HG02759 (cell line): ENCODE measurements around the gene TSNAXIP1.
A peak's percentile ranks its signal among the peaks of the same experiment; 100 is the strongest.

Source experiments
- ATAC-seq: cut with Tn5 transposase; IDR thresholded peaks from one replicate; pipeline ENCODE4 v1.9.1; 2021; ENCODE audit warnings: mild to moderate bottlenecking, moderate library complexity; ENCODE audit not compliant: unreplicated experiment

The TSNAXIP1 gene

DNA sequence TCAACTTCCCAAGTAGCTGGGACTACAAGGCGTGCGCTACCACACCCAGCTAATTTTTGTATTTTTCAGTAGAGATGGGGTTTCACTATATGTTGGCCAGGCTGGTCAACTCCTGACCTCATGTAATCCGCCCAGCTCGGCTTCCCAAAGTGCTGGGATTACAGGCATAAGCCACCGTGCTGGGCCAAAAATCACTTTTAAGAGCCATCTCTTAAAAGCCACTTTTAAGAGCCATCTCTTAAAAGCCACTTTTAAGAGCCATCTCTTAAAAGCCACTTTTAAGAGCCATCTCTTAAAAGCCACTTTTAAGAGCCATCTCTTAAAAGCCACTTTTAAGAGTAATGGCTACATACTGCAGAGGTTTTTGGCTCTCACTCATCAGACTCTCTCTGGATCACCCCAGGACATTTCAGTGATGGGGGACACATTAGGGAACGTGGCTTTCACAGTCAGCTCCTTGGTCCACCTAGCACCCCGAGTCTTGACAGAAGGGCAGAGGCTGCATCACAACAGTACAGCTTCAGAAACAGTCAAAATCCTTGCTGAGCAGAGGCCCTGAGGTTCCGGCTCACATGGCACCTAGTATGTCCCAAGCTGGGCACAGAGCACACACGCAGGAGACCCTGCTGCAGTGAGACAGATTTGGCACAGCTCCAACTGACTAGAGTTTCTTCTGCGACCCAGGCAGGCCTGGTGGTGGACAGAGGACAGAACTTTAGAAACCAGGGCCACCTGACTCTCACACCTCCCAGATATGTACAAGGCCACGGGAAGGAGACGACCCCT lies 23.9 kb upstream of the TSNAXIP1 start:
- ATAC-seq, result no peak

DNA sequence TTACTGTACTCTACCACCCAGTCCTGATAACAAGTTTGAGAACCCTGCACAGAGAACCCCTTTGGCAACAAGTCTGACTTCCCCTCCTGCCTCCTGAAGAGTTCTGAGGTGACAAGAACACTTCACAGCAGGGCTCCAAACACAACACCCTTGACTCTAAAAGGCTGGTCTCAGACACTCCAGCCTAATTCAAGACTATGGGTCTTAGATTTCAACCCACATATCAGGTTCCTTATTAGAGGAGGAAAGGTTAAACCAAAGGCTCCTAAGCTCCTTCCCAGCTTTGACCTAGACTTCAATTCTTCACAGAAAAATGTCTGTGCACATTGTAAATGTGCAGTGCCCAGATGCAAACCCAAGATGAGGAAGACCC lies 23.4 kb upstream of the TSNAXIP1 start:
- ATAC-seq, result no peak

DNA sequence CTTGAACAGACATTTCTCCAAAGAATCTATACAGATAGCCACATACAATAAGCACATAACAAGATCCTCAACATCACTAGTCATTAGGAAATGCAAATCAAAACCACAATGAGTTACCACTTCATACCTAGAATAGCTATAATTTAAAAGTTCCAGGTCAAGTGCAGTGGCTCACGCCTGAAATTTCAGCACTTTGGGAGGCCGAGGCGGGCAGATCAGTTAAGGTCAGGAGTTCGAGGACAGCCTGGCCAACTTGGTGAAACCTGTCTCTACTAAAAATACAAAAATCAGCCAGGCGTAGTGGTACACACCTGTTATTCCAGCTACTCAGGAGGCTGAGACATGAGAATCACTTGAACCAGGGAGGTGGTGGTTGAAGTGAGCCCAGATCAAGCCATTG lies 20.2 kb upstream of the TSNAXIP1 start:
- no peak for ATAC-seq

DNA sequence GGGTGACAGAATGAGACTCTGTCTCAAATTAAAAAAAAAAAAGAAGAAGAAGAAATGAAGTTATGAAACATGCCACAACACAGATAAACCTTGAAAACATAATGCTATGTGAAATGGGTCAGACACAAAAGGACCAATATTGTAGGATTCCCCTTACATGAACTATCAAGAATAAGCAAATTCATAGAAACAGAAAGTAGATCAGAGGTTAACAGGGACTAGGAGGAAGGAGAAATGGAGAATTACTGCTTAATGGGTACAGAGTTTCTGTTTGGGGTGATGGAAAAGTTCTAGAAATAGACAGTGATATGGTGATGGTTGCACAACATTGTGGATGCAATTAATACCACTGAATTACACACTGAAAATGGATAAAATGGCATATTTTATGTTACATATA lies 16.6 kb upstream of the TSNAXIP1 start:
- ATAC-seq, result no peak

DNA sequence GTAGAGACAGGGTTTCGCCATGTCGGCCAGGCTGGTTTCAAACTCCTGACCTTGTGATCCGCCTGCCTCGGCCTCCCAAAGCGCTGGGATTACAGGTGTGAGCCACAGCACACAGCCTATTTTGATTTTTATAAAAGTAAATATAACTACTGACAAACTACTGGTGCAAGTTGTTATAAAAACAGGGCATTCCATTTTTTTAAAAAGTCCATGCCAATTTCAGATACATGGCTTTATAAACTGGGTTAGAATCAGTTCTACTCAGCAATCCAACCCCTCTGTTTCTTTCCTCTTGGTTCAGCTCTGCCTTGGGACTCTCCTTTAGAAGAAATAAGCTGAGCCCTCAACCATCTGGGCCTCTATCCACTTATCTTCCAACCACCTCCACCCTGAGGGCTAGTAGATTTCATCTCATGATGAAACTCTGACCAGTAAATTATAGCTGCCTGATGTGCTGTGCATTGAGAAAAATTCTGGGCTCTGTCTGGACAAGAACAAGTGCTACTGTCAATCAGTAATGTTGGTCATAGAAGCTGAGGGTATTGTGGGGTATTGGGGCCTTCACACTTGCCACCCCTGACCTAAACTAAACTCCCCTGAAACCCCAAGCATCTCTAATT lies 10.5 kb upstream of the TSNAXIP1 start:
- no peak for ATAC-seq

DNA sequence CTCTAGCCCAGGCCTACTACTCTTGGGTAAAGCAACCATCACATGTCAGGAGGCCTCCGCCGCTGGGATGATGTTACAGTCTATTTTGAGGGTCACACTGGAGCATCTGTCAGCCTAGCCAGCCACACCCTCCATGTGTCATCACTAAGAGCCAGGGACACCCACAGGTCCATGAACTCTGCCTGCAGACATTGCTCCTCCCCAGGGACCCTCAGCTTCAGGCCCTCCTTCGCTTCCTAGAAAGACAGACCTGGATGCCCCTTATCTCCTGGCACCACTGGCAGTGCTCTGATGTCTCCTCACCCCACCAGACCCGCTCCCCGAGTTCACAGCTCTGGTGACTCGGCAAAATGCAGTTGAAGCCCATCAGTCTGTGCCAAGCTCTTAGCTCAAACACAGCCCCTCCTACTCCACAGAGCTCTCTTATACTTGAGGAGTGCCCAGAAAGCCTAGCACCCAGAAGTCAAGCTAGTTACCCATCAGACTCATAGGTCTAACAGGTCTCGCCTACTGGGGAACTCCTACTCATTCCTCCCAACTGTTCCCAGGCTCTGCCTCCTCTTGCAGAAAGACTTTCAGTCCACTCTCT lies 6.3 kb upstream of the TSNAXIP1 start:
- ATAC-seq, result no peak

DNA sequence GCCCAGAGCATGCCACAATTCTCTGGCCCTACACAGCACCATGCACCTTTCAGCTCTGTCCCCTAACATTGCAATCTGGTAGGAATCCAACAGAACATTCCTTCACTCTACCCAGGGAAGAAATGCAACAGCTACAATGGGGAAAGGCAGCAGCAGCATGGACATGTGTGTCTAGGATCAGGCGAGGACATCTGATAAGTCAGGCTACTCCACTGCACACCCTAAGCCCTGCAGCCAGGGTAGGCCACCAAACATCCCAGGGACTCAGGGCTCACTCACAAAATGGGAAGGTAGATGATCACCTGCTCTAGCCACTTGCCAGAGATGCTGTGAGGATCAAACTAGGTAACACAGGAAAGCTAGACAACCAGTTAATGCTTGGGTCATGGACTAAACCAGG lies 5.4 kb upstream of the TSNAXIP1 start:
- no peak for ATAC-seq

DNA sequence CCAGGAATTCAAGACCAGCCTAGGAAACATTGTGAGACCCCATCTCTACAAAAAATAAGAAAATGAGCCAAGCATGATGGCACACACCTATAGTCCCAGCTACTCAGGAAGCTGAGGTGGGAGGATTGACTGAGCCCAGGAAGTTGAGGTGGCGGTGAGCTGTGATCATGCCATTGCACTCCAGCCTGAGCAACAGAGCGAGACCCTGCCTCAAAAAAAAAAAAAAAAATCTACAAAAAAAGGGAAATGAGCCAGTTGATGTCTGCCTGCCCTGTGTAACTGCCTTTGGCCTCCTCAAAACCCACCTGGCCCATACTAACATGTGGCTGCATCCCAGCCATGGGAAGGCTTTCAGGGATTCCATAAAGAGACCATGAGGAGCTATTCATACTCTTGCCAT lies 4.8 kb upstream of the TSNAXIP1 start:
- ATAC-seq, result no peak

DNA sequence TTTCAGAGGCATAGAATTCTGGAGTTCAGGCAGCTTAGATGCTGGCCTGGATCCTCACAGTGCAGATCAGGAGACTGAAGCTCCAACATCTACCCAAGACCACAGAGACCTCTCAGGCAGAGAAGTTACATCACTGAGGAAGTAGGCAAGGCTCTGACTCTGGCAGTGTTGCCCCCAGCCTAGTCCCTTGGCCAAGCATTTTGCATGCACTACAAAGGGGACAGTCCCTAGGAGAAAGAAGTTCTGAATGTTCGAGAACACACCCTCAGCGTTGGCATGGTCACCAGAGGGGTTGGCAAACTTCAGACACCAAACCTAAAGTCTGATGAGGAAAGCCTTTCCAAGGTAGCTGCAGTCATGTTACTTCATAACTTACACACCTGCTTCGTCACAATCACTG lies 2.8 kb upstream of the TSNAXIP1 start:
- ATAC-seq, result no peak

DNA sequence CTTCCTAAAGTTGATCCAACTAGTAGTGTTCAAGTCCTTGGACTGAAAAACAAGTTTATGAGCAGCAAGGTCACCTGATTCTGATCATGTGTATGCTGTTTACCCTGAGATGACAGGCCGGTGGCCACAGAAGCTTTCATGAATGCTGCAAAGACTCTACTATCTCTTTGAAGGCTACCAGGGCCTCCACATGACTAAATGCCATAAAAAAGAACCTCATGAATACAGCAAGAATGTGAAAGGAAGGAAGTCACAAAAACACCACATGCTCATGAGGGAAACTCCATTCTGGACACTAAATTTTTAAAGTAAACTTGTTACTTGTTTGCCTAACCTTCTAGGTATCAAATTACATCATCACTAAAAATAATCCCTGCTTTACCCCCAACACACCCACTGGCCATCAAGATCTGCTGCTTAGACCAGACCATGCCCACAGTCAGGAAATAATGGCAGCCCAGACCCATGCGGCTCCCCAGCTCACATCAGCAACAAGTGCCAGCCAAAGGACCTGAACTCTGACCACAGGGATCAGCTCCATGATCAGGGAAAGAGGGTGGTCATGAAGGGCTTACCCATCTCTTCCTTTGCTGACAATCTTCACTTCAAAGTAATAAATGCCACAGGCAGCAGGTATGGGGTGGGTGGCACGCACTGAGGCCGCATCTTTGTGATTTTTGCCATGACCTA lies 1.7 kb upstream of the TSNAXIP1 start:
- ATAC-seq, result no peak

DNA sequence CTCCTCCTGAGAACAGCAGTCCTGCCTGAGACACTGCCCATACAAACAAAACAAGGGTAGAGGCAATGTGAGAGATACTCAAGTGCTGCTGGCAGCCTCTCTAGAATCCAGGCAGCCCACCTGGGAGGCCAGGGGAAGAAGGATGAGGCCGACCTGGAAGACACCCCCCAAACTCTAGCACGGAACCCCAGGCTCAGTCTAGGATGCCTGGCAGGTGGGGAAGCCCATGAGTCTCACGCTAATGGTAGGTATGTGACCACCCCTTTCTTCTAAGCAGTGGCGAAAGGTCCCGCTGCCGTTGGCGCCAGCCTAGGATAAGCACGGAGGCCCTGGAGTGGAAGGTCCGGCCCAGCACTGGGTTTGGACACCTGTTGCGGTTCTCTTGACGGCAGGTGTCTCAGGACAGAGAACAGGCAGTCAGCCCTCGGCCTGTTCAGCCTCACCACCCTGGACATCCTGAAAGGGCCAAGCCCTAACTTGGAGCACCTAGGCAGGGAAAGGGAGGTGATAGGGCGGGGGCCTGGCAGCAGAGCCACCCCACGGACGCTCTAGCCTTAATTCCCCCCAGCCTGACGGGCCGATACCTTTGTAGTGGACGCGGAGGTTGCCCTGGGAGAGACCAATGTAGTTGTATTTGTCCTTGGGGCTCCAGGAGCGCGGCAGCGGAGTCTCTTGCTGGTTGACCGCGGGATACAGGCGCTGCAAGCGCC lies 816 bp upstream of the TSNAXIP1 start:
- ATAC-seq, result peak; percentile 0

DNA sequence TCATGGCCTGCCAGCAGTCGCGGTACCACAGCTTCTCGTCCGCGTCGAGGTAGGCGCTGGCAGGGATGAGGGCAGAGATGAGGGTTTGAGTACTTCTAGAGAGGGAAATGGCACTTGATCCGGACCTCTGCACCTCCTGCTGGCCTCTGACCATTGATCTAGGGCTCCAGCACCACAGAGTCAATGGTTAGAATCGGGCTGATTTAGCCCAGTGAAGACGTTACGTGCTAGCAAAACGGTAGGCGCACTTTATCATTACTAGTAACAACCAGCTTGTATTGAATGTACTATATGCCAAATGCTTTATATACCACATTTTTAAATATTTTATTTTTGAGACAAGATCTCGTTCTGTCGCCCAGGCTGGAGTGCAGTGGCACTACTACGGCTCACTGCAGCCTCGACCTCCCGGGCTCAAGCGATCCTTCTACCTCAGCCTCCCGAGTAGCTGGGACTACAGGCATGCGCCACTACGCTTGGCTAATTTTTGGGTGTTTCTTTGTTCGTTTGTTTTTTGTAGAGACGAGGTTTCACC lies 526 bp downstream of the TSNAXIP1 start:
- peak; percentile 1 for ATAC-seq

DNA sequence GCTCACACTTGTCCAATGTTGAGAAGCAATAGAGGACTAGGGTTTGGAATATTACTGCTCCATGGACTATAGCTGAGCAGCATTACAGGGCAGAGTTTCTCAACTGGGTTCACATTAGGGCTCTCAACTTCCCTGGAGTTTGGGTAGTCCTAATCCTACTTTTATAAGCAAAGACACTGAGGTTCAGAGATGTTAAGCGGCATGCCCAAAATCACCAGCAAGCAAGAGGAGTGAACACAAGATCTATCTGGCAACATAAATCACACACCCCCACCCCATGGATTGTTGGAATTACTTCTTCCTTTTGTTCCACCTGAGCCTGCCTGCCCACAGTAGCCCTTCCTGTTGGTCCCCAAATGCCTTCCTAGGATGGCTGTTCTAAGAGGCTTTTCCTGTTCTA lies 5.2 kb downstream of the TSNAXIP1 start:
- no peak for ATAC-seq

DNA sequence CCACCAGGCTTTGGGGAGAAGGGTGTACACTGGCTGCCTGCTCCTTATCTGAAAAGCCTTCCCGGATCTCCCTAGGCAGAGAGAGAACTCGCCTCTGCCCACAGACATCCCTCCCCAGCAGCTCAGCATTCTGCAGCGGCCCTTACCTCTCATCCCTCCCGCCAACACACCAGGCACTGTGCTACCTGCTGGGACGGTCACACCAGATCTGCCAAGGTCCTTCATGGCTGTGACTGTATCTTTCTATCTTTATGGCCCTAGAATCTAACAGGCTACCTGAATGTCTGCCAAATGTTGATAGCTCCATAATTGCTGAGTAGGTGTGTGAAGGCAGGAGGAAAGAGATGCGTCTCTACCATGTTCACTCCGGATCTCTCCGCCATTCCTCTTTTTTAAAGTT lies 7.9 kb downstream of the TSNAXIP1 start:
- ATAC-seq, result no peak

DNA sequence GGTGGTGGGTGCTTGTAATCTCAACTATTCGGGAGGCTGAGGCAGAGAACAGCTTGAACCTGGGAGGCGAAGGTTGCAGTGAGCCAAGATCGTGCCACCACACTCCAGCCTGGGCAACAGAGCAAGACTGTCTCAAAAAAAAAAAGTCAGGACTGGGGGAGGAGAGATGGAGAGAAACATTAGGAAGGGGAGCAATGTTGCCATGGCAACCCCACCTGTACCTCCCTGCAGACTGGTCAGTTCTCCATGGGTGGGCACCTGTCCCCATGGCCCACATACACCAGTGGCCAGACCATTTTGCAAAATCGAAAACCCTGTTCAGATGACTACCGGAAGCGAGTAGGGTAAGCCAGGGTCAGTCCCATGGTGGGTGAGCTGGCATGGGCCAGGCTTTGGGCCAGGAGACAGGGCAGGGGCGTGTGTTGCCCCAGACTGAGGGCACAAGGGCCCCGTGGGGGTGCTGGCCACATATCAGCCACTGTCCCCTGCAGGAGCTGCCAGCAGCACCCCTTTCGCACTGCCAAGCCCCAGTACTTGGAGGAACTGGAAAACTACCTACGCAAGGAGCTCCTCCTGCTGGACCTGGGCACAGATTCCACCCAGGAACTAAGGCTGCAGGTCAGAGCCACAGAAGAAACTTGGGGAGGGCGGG lies 14.0 kb downstream of the TSNAXIP1 start:
- ATAC-seq, result no peak

DNA sequence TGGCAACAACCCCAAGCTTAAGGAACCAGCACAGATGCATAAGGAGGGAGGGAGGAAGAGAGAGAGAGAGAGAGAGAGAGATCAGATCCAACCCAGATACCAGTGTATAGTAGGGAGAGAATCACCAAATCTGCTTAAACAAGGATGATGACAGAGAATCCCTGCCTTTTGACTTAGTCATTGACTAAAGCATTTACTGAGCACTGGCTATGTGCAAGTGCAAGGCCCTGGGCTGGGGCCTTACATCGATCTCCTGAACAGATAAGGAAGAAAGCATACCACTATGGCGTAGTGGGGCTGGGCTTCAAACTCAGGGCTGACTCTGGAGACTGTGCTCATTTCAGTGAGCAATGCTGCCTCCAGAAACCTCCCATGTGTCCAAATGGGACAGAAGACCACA lies 15.8 kb downstream of the TSNAXIP1 start:
- ATAC-seq, result no peak

DNA sequence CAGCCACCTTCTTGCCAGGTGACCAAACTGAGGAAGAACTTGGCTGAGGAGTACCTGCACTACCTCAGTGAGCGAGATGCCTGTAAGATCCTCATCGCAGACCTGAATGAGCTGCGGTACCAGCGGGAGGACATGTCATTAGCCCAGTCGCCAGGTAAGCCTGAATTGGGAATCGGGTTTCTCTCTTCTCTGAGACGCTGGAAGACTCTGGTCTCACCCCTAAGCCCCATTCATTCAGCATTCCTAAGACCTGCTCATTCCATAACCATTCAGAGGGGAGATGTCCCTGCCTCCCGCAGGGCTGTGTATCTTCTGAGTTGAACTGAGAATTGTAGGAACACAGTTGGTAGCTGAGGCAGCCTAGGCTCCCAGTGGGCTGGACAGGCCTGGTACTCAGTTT lies 18.4 kb downstream of the TSNAXIP1 start:
- ATAC-seq, result no peak

DNA sequence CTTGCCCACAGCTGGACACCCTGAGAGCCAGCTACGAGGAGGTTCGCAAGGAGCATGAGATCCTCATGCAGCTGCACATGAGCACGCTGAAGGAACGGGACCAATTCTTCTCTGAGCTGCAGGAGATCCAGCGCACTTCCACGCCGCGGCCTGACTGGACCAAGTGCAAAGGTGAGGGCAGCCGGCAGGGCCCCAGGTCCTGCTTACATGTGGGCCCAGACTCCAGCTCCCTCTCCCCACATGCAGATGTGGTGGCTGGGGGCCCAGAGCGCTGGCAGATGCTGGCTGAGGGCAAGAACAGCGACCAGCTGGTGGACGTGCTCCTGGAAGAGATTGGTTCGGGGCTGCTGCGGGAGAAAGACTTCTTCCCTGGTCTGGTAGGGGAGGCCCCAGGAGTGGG lies 19.2 kb downstream of the TSNAXIP1 start:
- no peak for ATAC-seq

DNA sequence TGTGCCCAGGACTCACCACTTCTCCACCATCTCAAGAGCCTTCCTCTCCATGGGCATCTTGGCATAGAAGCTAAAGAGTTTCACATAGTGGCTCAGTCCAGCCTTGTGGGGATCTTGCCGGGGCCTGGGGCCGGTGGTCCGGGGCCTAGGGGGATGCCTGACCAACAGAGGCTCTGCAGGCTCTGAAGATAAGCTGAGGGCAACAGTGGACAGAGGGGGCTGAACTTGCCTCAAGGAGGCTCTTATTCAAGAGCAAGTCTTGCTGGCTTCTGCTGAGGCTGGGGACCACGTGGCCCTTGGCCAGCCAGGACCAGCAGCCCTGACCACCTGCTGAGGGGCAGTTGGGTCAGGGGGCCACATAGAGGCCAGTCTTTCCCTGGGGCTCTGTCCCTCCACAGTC lies 22.0 kb downstream of the TSNAXIP1 start:
- ATAC-seq, result no peak

DNA sequence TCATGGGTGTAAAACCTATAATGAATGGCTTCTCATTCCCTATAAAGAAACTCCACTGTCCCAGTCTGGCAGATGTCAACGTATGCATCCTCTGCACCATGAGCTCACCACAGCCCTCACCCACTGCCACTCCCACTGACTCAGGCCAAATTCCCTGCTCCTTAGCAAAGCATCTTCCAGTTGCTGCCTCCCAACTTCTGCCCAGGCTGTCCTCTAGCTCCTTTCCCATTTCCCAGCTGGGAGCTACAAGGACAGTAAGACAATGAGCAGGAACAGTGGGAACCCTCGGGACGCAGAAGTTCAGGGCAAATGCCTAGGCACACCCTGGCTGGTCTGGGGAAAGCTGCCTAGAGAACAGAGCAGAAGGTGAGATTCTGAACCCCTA lies 26.3 kb downstream of the TSNAXIP1 start:
- ATAC-seq, result no peak
